Measurements from ENCODE around the gene SEMG1. TPM values are rescaled to one million over a fixed set of nuclear protein-coding genes. Genes with fewer than 3 reads are reported as not detected.

Gene SEMG1
- total RNA-seq, 1 experiment from 2014 or later: 2.0 TPM

DNA sequence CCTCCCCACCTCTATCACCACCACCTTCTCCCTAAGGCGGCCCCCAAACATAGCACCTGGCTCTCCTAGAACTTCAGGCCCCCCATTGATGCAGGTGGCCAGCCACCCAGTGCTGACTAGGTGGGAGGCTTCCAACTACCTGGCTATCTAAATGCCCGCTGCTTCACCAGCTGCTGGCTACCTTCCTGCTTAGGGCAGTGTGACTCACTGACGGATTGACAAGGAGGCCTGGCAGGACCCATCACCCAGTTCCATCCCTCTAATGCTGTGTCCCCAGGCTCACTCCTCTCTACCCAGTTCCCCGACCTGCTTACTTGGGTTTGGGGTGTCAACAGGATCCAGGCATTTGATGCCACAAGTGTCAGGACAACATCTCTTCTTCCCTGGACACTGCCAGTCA, 46.4 kb downstream of the SEMG1 start:
- no peaks in the 10 kb centered on the region for H4K20me1 ChIP-seq (ENCODE audit: control insufficient read depth, insufficient read depth, insufficient read length)

More for the DNA sequence above, 46.4 kb downstream of the SEMG1 start:
- no peaks in the 10 kb centered on the region for H3K4me1 ChIP-seq (ENCODE audit: insufficient read depth, low read length)
- Mint-ChIP-seq H3K4me1 (peaks cover 6 to 7% of the 10 kb centered on the region in 2 experiments), H3K9me3 (no peaks in the 10 kb centered on the region), H3K27me3 (ENCODE audit: low read depth) (peaks cover 18% of the 10 kb centered on the region), H3K36me3 (ENCODE audit: insufficient read depth in 1 of 3, low read depth in 3 of 3) (no peaks in the 10 kb centered on the region), H3K4me3 (no peak overlapping the region), H3K27ac (no peak overlapping the region; a peak in 1 of 7 replicates)
- no CpG with 5 or more reads among the region's 4 CpGs for WGBS (ENCODE audit: extremely low coverage, insufficient read length, low lambda C conversion rate)
- no peak overlapping the region for H3K23ac ChIP-seq (ENCODE audit: insufficient read length, low read depth, low read length)
- H2AK5ac ChIP-seq (ENCODE audit: insufficient read length, low read length): no peak overlapping the region
- H3K79me2 ChIP-seq (ENCODE audit: insufficient read depth, low read length): no peaks in the 10 kb centered on the region
- no peak for DNase-seq
- H2AFZ ChIP-seq (ENCODE audit: low read length): no peak overlapping the region
- H3K4ac ChIP-seq (ENCODE audit: low read depth, low read length): no peak overlapping the region
- no peaks in the 10 kb centered on the region for H3K9me3 ChIP-seq (ENCODE audit: control insufficient read depth, low read depth, low read length)
- H3K9ac ChIP-seq (ENCODE audit: extremely low read depth, insufficient read length, low read length): no peak overlapping the region
- H3T11ph ChIP-seq (ENCODE audit: low read length): no peak overlapping the region
- H3K14ac ChIP-seq (ENCODE audit: insufficient read depth, low read length): no peak overlapping the region
- H3K23me2 ChIP-seq (ENCODE audit: insufficient read length, low read depth, low read length, poor library complexity, severe bottlenecking): no peaks in the 10 kb centered on the region
- H4K5ac ChIP-seq (ENCODE audit: insufficient read length, low read depth, low read length): no peak overlapping the region
- H3K79me1 ChIP-seq (ENCODE audit: insufficient read depth, low read depth, low read length, poor library complexity, severe bottlenecking): no peaks in the 10 kb centered on the region
- H3K27ac ChIP-seq (ENCODE audit: insufficient read length, low read depth, low read length): no peak overlapping the region
- TF ChIP-seq, protein P1, sequence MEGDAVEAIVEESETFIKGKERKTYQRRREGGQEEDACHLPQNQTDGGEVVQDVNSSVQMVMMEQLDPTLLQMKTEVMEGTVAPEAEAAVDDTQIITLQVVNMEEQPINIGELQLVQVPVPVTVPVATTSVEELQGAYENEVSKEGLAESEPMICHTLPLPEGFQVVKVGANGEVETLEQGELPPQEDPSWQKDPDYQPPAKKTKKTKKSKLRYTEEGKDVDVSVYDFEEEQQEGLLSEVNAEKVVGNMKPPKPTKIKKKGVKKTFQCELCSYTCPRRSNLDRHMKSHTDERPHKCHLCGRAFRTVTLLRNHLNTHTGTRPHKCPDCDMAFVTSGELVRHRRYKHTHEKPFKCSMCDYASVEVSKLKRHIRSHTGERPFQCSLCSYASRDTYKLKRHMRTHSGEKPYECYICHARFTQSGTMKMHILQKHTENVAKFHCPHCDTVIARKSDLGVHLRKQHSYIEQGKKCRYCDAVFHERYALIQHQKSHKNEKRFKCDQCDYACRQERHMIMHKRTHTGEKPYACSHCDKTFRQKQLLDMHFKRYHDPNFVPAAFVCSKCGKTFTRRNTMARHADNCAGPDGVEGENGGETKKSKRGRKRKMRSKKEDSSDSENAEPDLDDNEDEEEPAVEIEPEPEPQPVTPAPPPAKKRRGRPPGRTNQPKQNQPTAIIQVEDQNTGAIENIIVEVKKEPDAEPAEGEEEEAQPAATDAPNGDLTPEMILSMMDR (conservative IDR thresholded peaks at IDR 0.05): no peak
- H2BK120ac ChIP-seq (ENCODE audit: low read depth, low read length, poor library complexity, severe bottlenecking): no peak overlapping the region
- no peak overlapping the region for H3K56ac ChIP-seq (ENCODE audit: insufficient read length, low read depth, low read length)
- no peak overlapping the region for H2BK20ac ChIP-seq (ENCODE audit: low read depth, low read length, poor library complexity, severe bottlenecking)
- no peak overlapping the region for H4K8ac ChIP-seq (replicated peaks; ENCODE audit: insufficient read length, low read depth, low read length)
- H2BK5ac ChIP-seq (ENCODE audit: insufficient read length, low read length): no peak overlapping the region
- no peak overlapping the region for H3K4me2 ChIP-seq (ENCODE audit: insufficient read depth, insufficient read length, low read length)
- no peak overlapping the region for H2BK12ac ChIP-seq (ENCODE audit: insufficient read length, low read depth, low read length)
- H2BK15ac ChIP-seq (ENCODE audit: low read depth, low read length): no peak overlapping the region
- no peak overlapping the region for H4K91ac ChIP-seq (ENCODE audit: insufficient read length, low read depth, low read length)
- no peak overlapping the region for H3K18ac ChIP-seq (ENCODE audit: insufficient read length, low read depth, low read length)
- H3K27me3 ChIP-seq (ENCODE audit: insufficient read depth, low read length): no peaks in the 10 kb centered on the region

Measured in H9 (cell line).